Thoracic aorta (tissue), 2 donors: Measurements from ENCODE around the gene RBM28. TPM values are rescaled to one million over a fixed set of nuclear protein-coding genes. Genes with fewer than 3 reads are reported as not detected.

Experiments used
- ATAC-seq: fragments of 150-250 bp; one replicate; pipeline ENCODE4 v1.8.0; 2017; ENCODE audit warnings: low read depth; ENCODE audit not compliant: insufficient number of reproducible peaks, low FRiP score
- DNase-seq: peaks from one replicate; pipeline ENCODE4 v3.0.0-alpha.2; 2020; ENCODE audit warnings: low spot score
- H3K27ac ChIP-seq, 2 donors: fragments of 200-600 bp; sonication (generic); 1 replicate in 1 of 2; 2 replicates in 1 of 2; pipeline ENCODE4 v1.5.1; 2016; ENCODE audit warnings: mild to moderate bottlenecking in 2 of 2, moderate library complexity in 2 of 2
- H3K27me3 ChIP-seq: fragments of 200-600 bp; sonication (generic); replicated peaks from 2 replicates; pipeline ENCODE4 v1.6.0; 2016; ENCODE audit warnings: mild to moderate bottlenecking; ENCODE audit not compliant: insufficient read depth
- H3K36me3 ChIP-seq: fragments of 200-600 bp; sonication (generic); one replicate; pipeline ENCODE4 v1.5.1; 2016
- H3K4me1 ChIP-seq, 2 donors: fragments of 200-600 bp; sonication (generic); 1 replicate in 1 of 2; 2 replicates in 1 of 2; pipeline versions ENCODE4 v1.5.1 to v1.6.0; 2016; ENCODE audit warnings: low read depth in 2 of 2, mild to moderate bottlenecking in 1 of 2; ENCODE audit not compliant: control insufficient read depth in 1 of 2
- H3K4me3 ChIP-seq: fragments of 200-600 bp; sonication (generic); 2 replicates; pipeline ENCODE4 v1.5.1; 2016; ENCODE audit warnings: mild to moderate bottlenecking
- H3K9me3 ChIP-seq: fragments of 200-600 bp; sonication (generic); 2 replicates; pipeline ENCODE4 v1.5.1; 2016
- total RNA-seq, 2 donors: library from RNA; depleted of rRNA; stranded (reverse); fragments of >200 nt; gene quantifications; one replicate each; pipeline versions ENCODE4 v1.1.0 to v1.2.3, GENCODE V29; 2016
- TF ChIP-seq, protein P1 (sequence below): fragments of 200-600 bp; sonication (generic); IDR thresholded peaks from one replicate; pipeline ENCODE4 v1.5.1; 2019; ENCODE audit warnings: antibody characterized with exemption

RBM28 gene
- total RNA-seq, 2 donors from 2014 or later: 20.6 to 49.2 TPM

DNA sequence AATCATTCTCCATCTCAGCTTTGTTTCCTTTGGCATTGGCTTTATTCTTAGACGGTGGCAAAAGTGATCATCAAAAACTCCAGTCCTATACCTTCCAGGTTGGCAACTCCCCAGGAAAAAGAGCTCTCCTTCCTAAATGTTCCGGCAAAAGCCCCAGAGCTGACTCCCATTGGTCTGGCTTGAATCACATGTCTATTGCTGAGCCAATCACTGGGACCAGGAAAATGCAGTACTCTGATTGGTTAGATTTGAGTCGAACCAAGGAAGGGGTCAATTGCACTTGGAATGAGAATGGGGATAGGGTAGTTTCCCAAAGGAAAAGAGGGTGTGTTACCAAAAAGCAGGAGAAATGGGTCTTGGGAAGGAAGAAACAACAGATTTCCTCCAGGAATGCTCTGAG lies 80.3 kb downstream of the RBM28 start:
- H3K27me3 ChIP-seq: no peaks in the 10 kb centered on the region
- no peaks in the 10 kb centered on the region for H3K9me3 ChIP-seq
- TF ChIP-seq, protein P1, sequence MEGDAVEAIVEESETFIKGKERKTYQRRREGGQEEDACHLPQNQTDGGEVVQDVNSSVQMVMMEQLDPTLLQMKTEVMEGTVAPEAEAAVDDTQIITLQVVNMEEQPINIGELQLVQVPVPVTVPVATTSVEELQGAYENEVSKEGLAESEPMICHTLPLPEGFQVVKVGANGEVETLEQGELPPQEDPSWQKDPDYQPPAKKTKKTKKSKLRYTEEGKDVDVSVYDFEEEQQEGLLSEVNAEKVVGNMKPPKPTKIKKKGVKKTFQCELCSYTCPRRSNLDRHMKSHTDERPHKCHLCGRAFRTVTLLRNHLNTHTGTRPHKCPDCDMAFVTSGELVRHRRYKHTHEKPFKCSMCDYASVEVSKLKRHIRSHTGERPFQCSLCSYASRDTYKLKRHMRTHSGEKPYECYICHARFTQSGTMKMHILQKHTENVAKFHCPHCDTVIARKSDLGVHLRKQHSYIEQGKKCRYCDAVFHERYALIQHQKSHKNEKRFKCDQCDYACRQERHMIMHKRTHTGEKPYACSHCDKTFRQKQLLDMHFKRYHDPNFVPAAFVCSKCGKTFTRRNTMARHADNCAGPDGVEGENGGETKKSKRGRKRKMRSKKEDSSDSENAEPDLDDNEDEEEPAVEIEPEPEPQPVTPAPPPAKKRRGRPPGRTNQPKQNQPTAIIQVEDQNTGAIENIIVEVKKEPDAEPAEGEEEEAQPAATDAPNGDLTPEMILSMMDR: no peak
- H3K36me3 ChIP-seq: no peaks in the 10 kb centered on the region
- H3K27ac ChIP-seq: no peak overlapping the region
- no peak overlapping the region for H3K4me3 ChIP-seq
- no peak for DNase-seq
- ATAC-seq: no peak
- H3K4me1 ChIP-seq: peaks cover 0 to 12% of the 10 kb centered on the region in 2 donors

DNA sequence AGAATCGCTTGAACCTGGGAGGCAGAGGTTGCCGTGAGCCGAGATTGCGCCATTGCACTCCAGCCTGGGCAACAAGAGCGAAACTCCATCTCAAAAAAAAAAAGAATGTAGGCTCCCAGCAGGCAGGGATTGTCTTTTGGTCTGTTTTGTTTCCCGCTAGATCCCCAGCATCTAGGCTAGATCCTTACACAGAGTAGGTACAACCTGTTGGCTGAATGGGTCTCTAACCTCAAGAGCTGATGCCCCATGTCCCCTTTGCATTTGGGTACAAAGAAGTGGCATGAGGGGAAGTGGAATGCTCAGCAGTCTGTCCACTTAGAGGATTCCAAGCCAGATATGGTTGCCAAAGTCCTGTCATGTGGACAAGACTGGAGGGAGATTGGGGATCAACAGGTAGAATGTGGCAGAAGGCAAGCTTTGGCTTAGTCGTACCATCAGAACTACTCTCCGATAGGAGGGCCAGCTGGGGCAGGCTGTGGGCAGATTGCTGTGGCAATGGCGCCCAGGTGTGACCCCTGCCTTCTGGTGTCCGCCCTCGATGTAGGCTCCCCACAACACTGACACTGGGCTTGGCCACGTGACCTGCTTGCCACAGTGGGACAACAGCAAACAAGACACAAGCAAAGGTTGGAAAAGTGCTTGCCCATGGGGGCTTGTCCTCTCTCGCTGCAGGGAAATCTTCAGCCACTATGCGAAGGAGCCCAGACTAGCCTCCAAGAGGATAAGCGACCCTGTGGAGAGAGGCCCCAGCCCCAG lies 81.3 kb downstream of the RBM28 start:
- no peaks in the 10 kb centered on the region for H3K9me3 ChIP-seq
- no peak overlapping the region for H3K27ac ChIP-seq
- H3K36me3 ChIP-seq: no peaks in the 10 kb centered on the region
- H3K27me3 ChIP-seq: no peaks in the 10 kb centered on the region
- H3K4me3 ChIP-seq: no peak overlapping the region
- H3K4me1 ChIP-seq: peaks cover 0 to 10% of the 10 kb centered on the region in 2 donors
- DNase-seq: no peak
- TF ChIP-seq, protein P1: no peak
- no peak for ATAC-seq

DNA sequence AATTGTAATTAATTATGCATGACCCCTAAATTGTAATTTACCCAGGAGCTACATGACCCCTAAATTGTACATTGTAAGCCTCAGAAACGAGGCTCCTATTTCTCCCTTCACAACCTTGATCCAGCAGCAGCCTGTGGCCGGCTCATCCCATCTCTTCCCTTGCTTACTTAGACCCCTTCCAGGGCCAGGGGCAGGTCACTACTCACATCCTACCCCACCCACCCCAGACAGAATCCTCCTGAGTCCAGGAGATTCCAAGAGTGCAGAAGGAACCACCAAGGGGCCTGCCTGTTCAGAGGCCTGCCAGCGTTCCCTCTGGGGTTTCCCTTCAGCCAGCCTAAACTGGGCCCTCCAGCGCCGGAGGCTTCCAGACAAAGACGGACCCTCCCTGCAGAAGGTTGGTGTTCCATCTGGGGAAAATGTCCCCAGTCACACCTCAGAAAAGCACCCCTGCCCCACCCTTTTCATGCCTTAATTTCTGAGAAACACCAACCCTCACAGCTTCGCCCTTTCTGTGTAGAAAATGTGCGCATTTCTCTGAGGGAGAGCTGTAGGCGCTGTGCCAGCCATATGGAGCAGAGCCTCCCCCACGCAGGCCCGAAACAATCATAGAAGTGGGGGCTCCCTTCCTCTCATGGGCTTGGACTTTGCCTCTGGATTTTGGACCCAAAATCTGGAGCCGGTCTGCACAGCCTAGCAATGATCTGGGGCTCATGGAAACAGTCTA lies 83.5 kb downstream of the RBM28 start:
- TF ChIP-seq, protein P1: no peak
- Histone ChIP-seq H3K27me3 (no peaks in the 10 kb centered on the region), H3K9me3 (no peaks in the 10 kb centered on the region), H3K4me1 (no peaks in the 10 kb centered on the region), H3K4me3 (no peak overlapping the region), H3K27ac (no peak overlapping the region), H3K36me3 (no peaks in the 10 kb centered on the region)
- DNase-seq (no peak), ATAC-seq (no peak)

DNA sequence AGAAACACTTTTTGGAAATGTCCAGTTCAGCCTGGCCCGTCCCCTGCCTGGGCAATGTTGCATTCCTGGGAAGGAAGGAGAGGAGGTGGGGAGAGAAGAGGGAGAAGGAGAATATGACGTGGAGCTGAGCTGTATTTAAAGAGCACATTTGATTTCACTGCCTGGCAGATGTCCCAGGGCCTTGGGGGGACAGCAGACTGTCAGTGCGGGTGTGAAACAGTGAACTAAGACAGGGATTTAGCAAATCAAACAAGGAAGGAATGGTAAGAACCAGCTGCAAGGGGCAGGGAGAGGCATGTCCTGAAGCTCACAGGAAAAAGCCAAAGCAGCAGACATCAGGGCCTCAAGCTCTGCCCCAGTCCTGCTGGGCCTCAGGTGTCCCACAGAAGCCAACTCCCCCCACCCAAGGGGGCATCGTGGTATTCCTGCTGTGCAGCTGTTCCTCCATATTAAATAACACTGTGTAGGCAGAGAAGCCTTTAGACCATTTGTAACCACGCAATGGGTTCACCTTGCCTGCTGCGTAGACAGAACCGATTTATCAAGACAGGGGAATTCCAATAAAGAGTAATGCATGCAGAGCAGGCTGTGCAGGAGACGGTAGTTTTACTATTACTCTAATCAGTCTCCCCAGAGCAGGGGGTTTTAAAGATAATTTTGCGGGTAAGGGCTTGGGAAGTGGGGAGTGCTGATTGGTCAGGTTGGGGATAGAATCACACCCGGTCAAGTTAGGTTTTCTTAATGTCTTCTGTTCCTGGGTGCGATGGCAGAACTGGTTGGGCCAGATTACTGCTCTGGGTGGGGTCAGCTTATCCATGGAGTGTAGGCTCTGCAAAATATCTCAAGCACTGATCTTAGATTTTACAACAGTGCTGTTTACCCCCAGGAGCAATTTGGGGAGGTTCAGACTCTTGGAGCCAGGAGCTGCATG lies 84.3 kb downstream of the RBM28 start:
- DNase-seq: no peak
- no peaks in the 10 kb centered on the region for H3K4me1 ChIP-seq
- H3K36me3 ChIP-seq: no peaks in the 10 kb centered on the region
- no peaks in the 10 kb centered on the region for H3K9me3 ChIP-seq
- no peak overlapping the region for H3K27ac ChIP-seq
- ATAC-seq: no peak
- TF ChIP-seq, protein P1: no peak
- H3K4me3 ChIP-seq: no peak overlapping the region
- no peaks in the 10 kb centered on the region for H3K27me3 ChIP-seq

DNA sequence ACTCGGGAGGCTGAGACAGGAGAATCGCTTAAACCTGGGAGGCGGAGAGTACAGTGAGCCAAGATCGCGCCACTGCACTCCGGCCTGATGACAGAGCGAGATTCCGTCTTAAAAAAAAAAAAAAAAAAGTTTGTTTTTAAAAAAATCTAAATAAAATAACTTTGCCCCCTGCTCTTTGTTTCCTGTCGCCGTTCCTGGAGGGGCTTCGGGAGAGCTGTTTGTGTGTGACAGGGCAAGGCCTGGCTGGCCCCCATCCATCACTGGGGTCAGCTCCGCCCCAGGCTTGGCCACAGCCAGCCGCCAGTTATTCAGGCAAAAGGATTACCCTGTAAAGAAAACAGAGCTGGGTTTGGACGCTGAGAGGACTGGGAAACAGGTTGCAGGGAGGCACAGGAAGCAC lies 86.2 kb downstream of the RBM28 start:
- H3K4me1 ChIP-seq: no peaks in the 10 kb centered on the region
- no peaks in the 10 kb centered on the region for H3K36me3 ChIP-seq
- no peak for ATAC-seq
- H3K4me3 ChIP-seq: no peak overlapping the region
- no peaks in the 10 kb centered on the region for H3K27me3 ChIP-seq
- TF ChIP-seq, protein P1: no peak
- DNase-seq: no peak
- no peaks in the 10 kb centered on the region for H3K9me3 ChIP-seq
- no peak overlapping the region for H3K27ac ChIP-seq
